ENCODE results near the gene RCAN1. TPM values are rescaled to one million over a fixed set of nuclear protein-coding genes. Genes with fewer than 3 reads are reported as not detected.
"Not testable (repeated sequence)": the region's sequence is repeated elsewhere in the genome, so short reads cannot be mapped to it uniquely, and the experiment has no call there.

Gene RCAN1
- total RNA-seq, 2 experiments from 2014 or later = 6.8 to 8.9 TPM

- POLR2A ChIA-PET = no interaction called here
- no peak overlapping the region for H2AFZ ChIP-seq (ENCODE audit: low read length)
- no peak for DNase-seq (ENCODE audit: low spot score)
- intact Hi-C loops (cut with micrococcal nuclease; ENCODE audit: unreplicated experiment) = no loop called here
- no peak overlapping the region for H3K27ac ChIP-seq (ENCODE audit: low read depth, low read length, poor library complexity, severe bottlenecking)
- no peaks in the 10 kb centered on the region for H4K20me1 ChIP-seq (ENCODE audit: insufficient read depth, low read length)
- no peaks in the 10 kb centered on the region for H3K9me2 ChIP-seq (ENCODE audit: insufficient read depth, low read length)
- no TSS peak for BruUV-seq (replicated peaks)
- H3K4me3 ChIP-seq (ENCODE audit: low read depth, low read length, poor library complexity, severe bottlenecking) = no peak overlapping the region
- H3K36me3 ChIP-seq (ENCODE audit: insufficient read depth, low read length) = no peaks in the 10 kb centered on the region
- H3K4me1 ChIP-seq (ENCODE audit: insufficient read depth, low read length, poor library complexity, severe bottlenecking) = peaks cover 18% of the 10 kb centered on the region
- no peaks in the 10 kb centered on the region for H3K9me3 ChIP-seq (ENCODE audit: low read length)
- no peaks in the 10 kb centered on the region for H3K79me2 ChIP-seq (ENCODE audit: insufficient read depth, low read depth, low read length)
- CTCF ChIA-PET (ENCODE audit: unreplicated experiment) = interaction anchor here (0.9 kb wide), 1 partner anchor 83 kb away, joined by 3 read pairs; no protein-coding TSS in a partner anchor
- H3K4me2 ChIP-seq (ENCODE audit: low read length) = no peak overlapping the region
- no peak for TF ChIP-seq EZH2phosphoT487 (IDR thresholded peaks at IDR 0.05; ENCODE audit: borderline replicate concordance, low read depth, low read length)
- TF ChIP-seq, protein P1, sequence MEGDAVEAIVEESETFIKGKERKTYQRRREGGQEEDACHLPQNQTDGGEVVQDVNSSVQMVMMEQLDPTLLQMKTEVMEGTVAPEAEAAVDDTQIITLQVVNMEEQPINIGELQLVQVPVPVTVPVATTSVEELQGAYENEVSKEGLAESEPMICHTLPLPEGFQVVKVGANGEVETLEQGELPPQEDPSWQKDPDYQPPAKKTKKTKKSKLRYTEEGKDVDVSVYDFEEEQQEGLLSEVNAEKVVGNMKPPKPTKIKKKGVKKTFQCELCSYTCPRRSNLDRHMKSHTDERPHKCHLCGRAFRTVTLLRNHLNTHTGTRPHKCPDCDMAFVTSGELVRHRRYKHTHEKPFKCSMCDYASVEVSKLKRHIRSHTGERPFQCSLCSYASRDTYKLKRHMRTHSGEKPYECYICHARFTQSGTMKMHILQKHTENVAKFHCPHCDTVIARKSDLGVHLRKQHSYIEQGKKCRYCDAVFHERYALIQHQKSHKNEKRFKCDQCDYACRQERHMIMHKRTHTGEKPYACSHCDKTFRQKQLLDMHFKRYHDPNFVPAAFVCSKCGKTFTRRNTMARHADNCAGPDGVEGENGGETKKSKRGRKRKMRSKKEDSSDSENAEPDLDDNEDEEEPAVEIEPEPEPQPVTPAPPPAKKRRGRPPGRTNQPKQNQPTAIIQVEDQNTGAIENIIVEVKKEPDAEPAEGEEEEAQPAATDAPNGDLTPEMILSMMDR (conservative IDR thresholded peaks at IDR 0.05; ENCODE audit: low read length) = no peak
Measured at GRCh38 chr21:34609244-34609932, 5.5 kb downstream of the RCAN1 start.

- BruUV-seq (replicated peaks); CTCF ChIA-PET (ENCODE audit: unreplicated experiment); H3K36me3 ChIP-seq (ENCODE audit: insufficient read depth, low read length); H3K4me1 ChIP-seq (ENCODE audit: insufficient read depth, low read length, poor library complexity, severe bottlenecking); H3K9me2 ChIP-seq (ENCODE audit: insufficient read depth, low read length); H3K27ac ChIP-seq (ENCODE audit: low read depth, low read length, poor library complexity, severe bottlenecking); DNase-seq (ENCODE audit: low spot score); H2AFZ ChIP-seq (ENCODE audit: low read length); H3K4me3 ChIP-seq (ENCODE audit: low read depth, low read length, poor library complexity, severe bottlenecking); H3K79me2 ChIP-seq (ENCODE audit: insufficient read depth, low read depth, low read length); intact Hi-C loops (cut with micrococcal nuclease; ENCODE audit: unreplicated experiment); H3K9me3 ChIP-seq (ENCODE audit: low read length); H3K4me2 ChIP-seq (ENCODE audit: low read length); H4K20me1 ChIP-seq (ENCODE audit: insufficient read depth, low read length): not testable (repeated sequence)
- POLR2A ChIA-PET = interaction anchor here (0.9 to 1.6 kb wide), 2 partner anchors 11 to 32 kb away, joined by 3 to 4 read pairs; no protein-coding TSS in a partner anchor
Measured at GRCh38 chr21:34607376-34607775, 7.5 kb downstream of the RCAN1 start.

DNA sequence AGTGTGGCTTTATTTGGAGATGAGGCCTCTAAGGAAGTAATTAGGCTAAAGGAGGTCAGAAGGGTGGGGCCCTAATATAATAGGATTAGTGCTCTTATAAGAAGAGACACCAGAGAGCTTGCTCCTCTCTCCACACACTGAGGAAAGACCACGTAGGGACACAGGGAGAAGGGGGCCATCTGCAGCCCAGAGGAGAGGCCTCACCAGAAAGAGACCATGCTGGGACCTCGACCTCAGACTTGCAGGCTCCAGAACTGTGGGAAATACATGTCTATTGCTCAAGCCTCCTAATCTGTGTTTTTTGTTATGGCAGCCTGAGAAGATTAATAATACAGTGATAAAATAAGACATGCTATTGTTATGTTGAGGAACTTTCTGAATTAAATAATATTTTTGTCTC is 8.3 kb downstream of the RCAN1 start:
- POLR2A ChIA-PET = interaction anchor here (1.6 kb wide), 1 partner anchor 12 kb away, joined by 4 read pairs; no protein-coding TSS in a partner anchor

More for the DNA sequence above, 8.3 kb downstream of the RCAN1 start:
- no peak overlapping the region for H2AFZ ChIP-seq (ENCODE audit: low read length)
- CTCF ChIA-PET (ENCODE audit: unreplicated experiment) = no interaction called here
- no peaks in the 10 kb centered on the region for H3K9me3 ChIP-seq (ENCODE audit: low read length)
- H3K79me2 ChIP-seq (ENCODE audit: insufficient read depth, low read depth, low read length) = no peaks in the 10 kb centered on the region
- no peak overlapping the region for H3K4me3 ChIP-seq (ENCODE audit: low read depth, low read length, poor library complexity, severe bottlenecking)
- TF ChIP-seq EZH2phosphoT487 (IDR thresholded peaks at IDR 0.05; ENCODE audit: borderline replicate concordance, low read depth, low read length) = no peak
- TF ChIP-seq, protein P1 (conservative IDR thresholded peaks at IDR 0.05; ENCODE audit: low read length) = no peak
- no peaks in the 10 kb centered on the region for H3K4me1 ChIP-seq (ENCODE audit: insufficient read depth, low read length, poor library complexity, severe bottlenecking)
- no peak for DNase-seq (ENCODE audit: low spot score)
- H3K9me2 ChIP-seq (ENCODE audit: insufficient read depth, low read length) = no peaks in the 10 kb centered on the region
- intact Hi-C loops (cut with micrococcal nuclease; ENCODE audit: unreplicated experiment) = no loop called here
- H3K36me3 ChIP-seq (ENCODE audit: insufficient read depth, low read length) = no peaks in the 10 kb centered on the region
- no peaks in the 10 kb centered on the region for H4K20me1 ChIP-seq (ENCODE audit: insufficient read depth, low read length)
- H3K27ac ChIP-seq (ENCODE audit: low read depth, low read length, poor library complexity, severe bottlenecking) = no peak overlapping the region
- no TSS peak for BruUV-seq (replicated peaks)
- no peak overlapping the region for H3K4me2 ChIP-seq (ENCODE audit: low read length)

All from OCI-LY7 (cell line).